ENCODE data around the gene TMED9.

The TMED9 gene

DNA sequence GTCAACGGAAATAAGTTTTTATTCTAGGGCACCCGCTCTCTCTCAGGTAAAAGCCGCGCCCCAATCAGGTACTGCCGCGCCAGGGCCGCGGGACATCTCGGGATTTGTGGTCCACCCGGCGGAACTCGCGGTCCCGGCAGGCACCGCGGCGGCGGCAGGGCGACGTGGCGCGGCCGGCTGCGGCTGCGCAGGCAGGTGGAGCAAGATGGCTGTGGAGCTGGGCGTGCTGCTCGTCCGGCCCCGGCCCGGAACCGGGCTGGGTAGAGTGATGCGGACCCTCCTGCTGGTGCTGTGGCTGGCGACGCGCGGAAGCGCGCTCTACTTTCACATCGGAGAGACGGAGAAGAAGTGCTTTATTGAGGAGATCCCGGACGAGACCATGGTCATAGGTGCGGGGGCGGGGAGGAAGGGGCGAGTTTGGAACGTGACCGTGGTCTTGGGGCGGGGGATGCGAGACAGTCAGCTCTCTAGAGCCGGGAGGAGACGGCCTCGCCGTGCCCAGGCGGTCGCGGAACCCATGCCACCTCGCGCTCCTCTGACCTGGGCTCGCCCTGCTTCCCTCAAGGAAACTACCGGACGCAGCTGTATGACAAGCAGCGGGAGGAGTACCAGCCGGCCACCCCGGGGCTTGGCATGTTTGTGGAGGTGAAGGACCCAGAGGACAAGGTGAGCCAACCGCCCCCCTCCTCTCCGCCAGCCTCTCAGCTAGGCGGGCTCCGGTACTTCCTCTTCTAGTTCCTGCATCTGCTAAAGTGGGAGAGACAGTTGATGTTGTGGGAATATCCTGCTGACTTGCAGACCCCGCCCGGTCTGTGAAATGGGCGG lies at the start of gene TMED9:
Gene TMED9 (plus strand): TSS at position 194 of the 825 bp plus-strand sequence. CDS start 12 bp downstream, at position 206.
- H3K4me1 Mint-ChIP-seq (ENCODE audit: low read depth) = peaks cover 35% of the 10 kb centered on the region
- H3K36me3 Mint-ChIP-seq (ENCODE audit: low read depth) = peaks cover 50% of the 10 kb centered on the region
- H3K9me3 Mint-ChIP-seq = no peaks in the 10 kb centered on the region
- peak within 1 kb of the TSS; percentile 99 for H3K27ac Mint-ChIP-seq
- peaks cover 20% of the 10 kb centered on the region for H3K27me3 Mint-ChIP-seq
- peak; percentile 93 for DNase-seq
- H3K4me3 Mint-ChIP-seq = peak within 1 kb of the TSS; percentile 95

DNA sequence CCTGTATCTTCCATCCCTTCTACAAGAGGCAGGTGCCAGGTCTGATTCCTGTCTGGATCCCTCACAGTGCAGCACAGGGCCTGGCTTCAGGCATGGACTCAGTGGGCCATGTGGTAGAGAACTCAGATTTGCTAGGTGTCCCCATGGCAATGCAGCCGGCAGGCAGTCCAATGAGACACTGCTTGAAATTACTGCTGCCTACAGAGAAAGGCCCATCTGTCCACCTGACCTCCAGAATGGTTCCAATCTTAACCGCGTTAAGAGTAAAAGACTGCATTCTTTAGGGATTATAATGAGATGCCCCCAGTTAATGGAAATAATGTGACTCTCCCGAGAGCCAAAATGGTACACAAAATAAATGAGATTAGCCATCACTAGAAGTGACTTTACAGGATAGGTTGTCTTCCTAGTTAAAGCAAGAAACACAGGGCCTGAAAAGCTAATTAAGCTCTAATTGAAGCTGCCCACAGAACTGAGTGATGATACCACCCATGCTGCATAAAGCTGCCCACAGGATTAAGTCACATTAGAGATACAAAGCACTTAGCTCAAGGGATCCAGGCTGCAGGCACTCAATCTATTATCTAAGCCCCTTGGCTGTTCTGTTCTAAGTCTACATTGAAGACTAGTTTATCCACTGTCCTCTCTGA lies 49.1 kb upstream of the TMED9 start:
- DNase-seq = no peak
- Mint-ChIP-seq H3K4me3 (no peak overlapping the region), H3K27ac (no peak overlapping the region), H3K4me1 (ENCODE audit: low read depth) (peaks cover 34% of the 10 kb centered on the region), H3K36me3 (ENCODE audit: low read depth) (peaks cover 56% of the 10 kb centered on the region), H3K27me3 (no peaks in the 10 kb centered on the region), H3K9me3 (no peaks in the 10 kb centered on the region)

- Mint-ChIP-seq H3K9me3 (no peaks in the 10 kb centered on the region), H3K27ac (peak overlapping the region; percentile 67), H3K4me3 (no peak overlapping the region), H3K36me3 (ENCODE audit: low read depth) (peaks cover 47% of the 10 kb centered on the region), H3K4me1 (ENCODE audit: low read depth) (peaks cover 43% of the 10 kb centered on the region), H3K27me3 (no peaks in the 10 kb centered on the region)
- DNase-seq = no peak
These were observed 46.3 kb upstream of the TMED9 start for GRCh38 chr5:177545487-177546257.

GRCh38 chr5:177546258-177546741 lies 45.7 kb upstream of the TMED9 start:
- DNase-seq = no peak
- H3K27ac Mint-ChIP-seq = peak overlapping the region; percentile 67
- peaks cover 40% of the 10 kb centered on the region for H3K4me1 Mint-ChIP-seq (ENCODE audit: low read depth)
- H3K9me3 Mint-ChIP-seq = no peaks in the 10 kb centered on the region
- H3K4me3 Mint-ChIP-seq = no peak overlapping the region
- no peaks in the 10 kb centered on the region for H3K27me3 Mint-ChIP-seq
- H3K36me3 Mint-ChIP-seq (ENCODE audit: low read depth) = peaks cover 48% of the 10 kb centered on the region

GRCh38 chr5:177547736-177548135 lies 44.3 kb upstream of the TMED9 start:
- peak overlapping the region; percentile 0 for H3K27ac Mint-ChIP-seq
- H3K4me3 Mint-ChIP-seq = no peak overlapping the region

DNA sequence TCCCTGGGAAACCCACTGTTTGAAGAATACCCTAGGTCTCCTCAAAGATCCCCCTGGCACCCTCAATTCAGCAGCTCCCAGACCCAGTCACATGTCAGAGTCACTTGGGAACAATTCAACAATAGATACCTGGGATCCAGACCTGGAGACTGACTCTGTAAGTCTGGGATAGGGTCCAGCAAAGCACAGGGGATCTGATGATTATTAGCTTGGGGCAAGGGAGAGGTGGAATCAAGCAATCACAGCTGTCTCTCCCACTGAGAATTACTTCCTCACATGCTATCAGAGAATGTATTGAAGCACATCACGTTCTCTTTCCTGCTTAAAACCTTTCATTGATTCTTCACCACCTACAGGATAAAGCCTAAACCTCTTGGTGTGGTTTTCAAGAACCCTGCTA lies 43.5 kb upstream of the TMED9 start:
- Mint-ChIP-seq H3K27me3 (no peaks in the 10 kb centered on the region), H3K4me1 (ENCODE audit: low read depth) (peaks cover 56% of the 10 kb centered on the region), H3K27ac (no peak overlapping the region), H3K36me3 (ENCODE audit: low read depth) (peaks cover 63% of the 10 kb centered on the region), H3K9me3 (no peaks in the 10 kb centered on the region), H3K4me3 (no peak overlapping the region)
- no peak for DNase-seq

More at GRCh38 chr5:177547736-177548135, 44.3 kb upstream of the TMED9 start:
- no peak for DNase-seq
- H3K36me3 Mint-ChIP-seq (ENCODE audit: low read depth) = peaks cover 56% of the 10 kb centered on the region
- peaks cover 51% of the 10 kb centered on the region for H3K4me1 Mint-ChIP-seq (ENCODE audit: low read depth)
- H3K27me3 Mint-ChIP-seq = no peaks in the 10 kb centered on the region
- H3K9me3 Mint-ChIP-seq = no peaks in the 10 kb centered on the region

DNA sequence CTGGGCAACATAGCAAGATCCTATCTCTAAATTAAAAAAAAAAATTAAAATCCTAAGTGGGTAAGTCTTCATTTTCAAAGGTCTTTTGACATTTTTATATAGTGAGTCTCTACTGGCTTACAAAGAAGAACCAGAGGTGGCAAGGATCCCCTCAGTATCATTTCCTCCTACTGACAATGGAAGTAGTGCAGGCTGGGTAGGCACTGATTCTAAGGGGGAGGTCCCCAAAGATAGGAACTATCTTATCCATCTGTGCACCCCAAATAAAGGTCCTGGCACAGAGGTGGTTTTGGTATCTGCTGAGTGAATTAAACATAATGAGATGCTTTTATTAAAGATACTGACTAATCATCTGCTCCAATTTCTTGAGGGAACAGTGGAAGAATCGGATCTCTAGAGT lies 41.9 kb upstream of the TMED9 start:
- Mint-ChIP-seq H3K36me3 (ENCODE audit: low read depth) (peaks cover 56% of the 10 kb centered on the region), H3K4me3 (no peak overlapping the region), H3K9me3 (no peaks in the 10 kb centered on the region), H3K27me3 (no peaks in the 10 kb centered on the region), H3K4me1 (ENCODE audit: low read depth) (peaks cover 53% of the 10 kb centered on the region), H3K27ac (no peak overlapping the region)
- no peak for DNase-seq

- Mint-ChIP-seq H3K9me3 (no peaks in the 10 kb centered on the region), H3K27ac (peak overlapping the region; percentile 51), H3K4me1 (ENCODE audit: low read depth) (peaks cover 49% of the 10 kb centered on the region), H3K4me3 (peak overlapping the region; percentile 84), H3K27me3 (no peaks in the 10 kb centered on the region), H3K36me3 (ENCODE audit: low read depth) (peaks cover 44% of the 10 kb centered on the region)
- no peak for DNase-seq
These were observed 39.1 kb upstream of the TMED9 start for GRCh38 chr5:177552839-177553455.

DNA sequence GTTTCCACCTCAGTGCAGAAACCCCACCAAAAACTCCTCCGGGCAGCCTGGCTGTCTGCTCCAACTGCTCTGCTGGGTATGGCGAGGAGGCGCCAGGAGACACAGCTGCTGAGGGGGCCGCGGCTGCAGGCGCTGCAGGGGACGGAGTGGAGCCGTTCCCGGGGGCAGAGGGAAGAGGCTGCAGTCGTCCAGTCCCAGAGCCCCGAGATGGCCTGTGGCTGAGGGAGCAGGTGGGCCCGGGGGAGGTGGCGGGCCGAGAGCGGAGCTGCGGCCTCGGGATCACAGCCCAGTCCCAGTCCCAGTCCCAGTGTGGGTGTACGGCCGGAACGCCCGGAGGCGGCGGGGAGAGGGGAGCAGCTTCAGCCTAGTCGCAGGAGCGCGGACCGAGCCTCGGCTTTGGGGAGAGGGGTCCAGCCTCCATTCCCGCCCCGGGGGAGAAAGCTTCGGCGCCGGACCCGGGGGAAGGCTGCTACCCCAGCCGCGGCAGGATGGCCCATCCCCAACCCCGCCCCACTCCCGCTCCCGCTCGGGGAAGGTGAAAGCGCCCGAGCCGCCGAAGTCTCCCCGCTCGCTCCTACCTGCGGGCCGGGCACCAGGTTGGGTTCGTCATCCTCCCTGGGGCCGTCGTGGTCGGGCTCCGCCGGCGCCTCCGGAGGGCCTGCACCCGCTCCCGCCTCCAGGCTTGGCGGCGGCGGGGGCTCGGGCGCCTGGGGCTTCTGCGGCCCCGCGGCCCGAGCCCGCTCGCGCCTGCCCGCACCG lies 38.2 kb upstream of the TMED9 start:
- peak overlapping the region; percentile 51 for H3K27ac Mint-ChIP-seq

GRCh38 chr5:177554474-177555111 lies 37.4 kb upstream of the TMED9 start, which contains the start of gene FAM193B:
Gene FAM193B, minus strand, starts transcription at chr5:177554563. Its CDS starts 105 bp downstream, at chr5:177554458.
- peak within 1 kb of the TSS; percentile 88 for H3K27ac Mint-ChIP-seq
- H3K4me1 Mint-ChIP-seq (ENCODE audit: low read depth) = peaks cover 44% of the 10 kb centered on the region
- no peaks in the 10 kb centered on the region for H3K9me3 Mint-ChIP-seq
- H3K27me3 Mint-ChIP-seq = no peaks in the 10 kb centered on the region
- H3K4me3 Mint-ChIP-seq = peak within 1 kb of the TSS; percentile 84
- peaks cover 39% of the 10 kb centered on the region for H3K36me3 Mint-ChIP-seq (ENCODE audit: low read depth)
- DNase-seq = peak; percentile 99

More for the DNA sequence above, 38.2 kb upstream of the TMED9 start:
- Mint-ChIP-seq H3K9me3 (no peaks in the 10 kb centered on the region), H3K4me1 (ENCODE audit: low read depth) (peaks cover 44% of the 10 kb centered on the region), H3K36me3 (ENCODE audit: low read depth) (peaks cover 41% of the 10 kb centered on the region), H3K4me3 (peak overlapping the region; percentile 84), H3K27me3 (no peaks in the 10 kb centered on the region)
- DNase-seq = peak; percentile 69

DNA sequence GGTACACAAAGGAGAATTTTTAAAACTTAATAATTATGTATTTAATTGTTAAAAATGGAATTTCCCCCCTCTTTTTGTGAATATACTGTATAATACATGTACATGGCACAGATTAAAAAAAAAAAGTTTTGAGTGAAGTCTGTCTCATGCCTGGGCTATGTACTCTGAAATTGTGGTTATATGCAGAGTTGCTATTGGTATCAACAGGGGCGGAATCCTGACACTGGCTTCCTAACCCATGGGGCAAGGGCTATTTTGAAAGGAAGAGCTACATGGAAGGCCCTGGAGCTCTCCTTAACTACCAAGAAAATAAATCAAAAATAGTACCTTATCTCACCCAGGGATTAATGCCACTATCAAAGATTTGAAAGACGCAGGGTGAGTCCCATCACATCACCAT lies 36.8 kb upstream of the TMED9 start:
- H3K27ac Mint-ChIP-seq = peak overlapping the region; percentile 88

GRCh38 chr5:177555665-177556064 lies 36.3 kb upstream of the TMED9 start:
- no peak overlapping the region for H3K27ac Mint-ChIP-seq
- peak overlapping the region; percentile 84 for H3K4me3 Mint-ChIP-seq
- no peak for DNase-seq
- H3K36me3 Mint-ChIP-seq (ENCODE audit: low read depth) = peaks cover 32% of the 10 kb centered on the region
- no peaks in the 10 kb centered on the region for H3K27me3 Mint-ChIP-seq
- H3K9me3 Mint-ChIP-seq = no peaks in the 10 kb centered on the region
- H3K4me1 Mint-ChIP-seq (ENCODE audit: low read depth) = peaks cover 40% of the 10 kb centered on the region

More for the DNA sequence above, 36.8 kb upstream of the TMED9 start:
- peaks cover 37% of the 10 kb centered on the region for H3K36me3 Mint-ChIP-seq (ENCODE audit: low read depth)
- peak overlapping the region; percentile 84 for H3K4me3 Mint-ChIP-seq
- H3K4me1 Mint-ChIP-seq (ENCODE audit: low read depth) = peaks cover 42% of the 10 kb centered on the region
- H3K27me3 Mint-ChIP-seq = no peaks in the 10 kb centered on the region
- DNase-seq = no peak
- no peaks in the 10 kb centered on the region for H3K9me3 Mint-ChIP-seq

DNA sequence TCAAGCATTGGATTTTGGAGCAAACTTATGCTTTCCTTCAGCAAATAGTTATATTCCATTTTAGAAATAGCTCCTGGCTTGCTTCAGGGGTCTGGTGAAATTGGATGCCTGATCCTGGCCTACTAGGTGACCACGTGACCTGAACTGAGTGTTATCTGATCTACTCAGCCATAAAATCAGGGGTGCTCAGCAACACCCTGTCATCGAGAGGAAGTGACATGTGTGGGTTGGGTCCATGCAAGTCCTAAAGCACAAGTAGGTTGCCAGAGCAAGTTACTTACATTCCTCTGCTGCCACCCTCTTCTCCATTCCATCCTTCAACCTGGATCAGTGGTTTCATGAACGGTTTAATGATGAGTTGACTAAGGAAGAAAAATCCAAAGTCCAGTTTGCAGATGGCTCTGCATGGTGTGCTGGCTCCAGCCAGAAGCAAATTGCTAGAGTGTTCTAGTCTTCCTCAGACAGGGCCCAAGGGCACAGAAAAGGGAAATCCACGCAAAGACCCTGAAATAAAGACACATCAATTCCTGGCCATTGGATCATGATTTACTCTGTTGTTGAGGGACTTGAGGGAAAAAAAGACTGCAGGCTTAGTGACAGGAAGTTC lies 34.9 kb upstream of the TMED9 start:
- H3K36me3 Mint-ChIP-seq (ENCODE audit: low read depth) = peaks cover 17% of the 10 kb centered on the region
- H3K27ac Mint-ChIP-seq = no peak overlapping the region
- no peak for DNase-seq
- peaks cover 34% of the 10 kb centered on the region for H3K4me1 Mint-ChIP-seq (ENCODE audit: low read depth)
- no peak overlapping the region for H3K4me3 Mint-ChIP-seq
- no peaks in the 10 kb centered on the region for H3K9me3 Mint-ChIP-seq
- no peaks in the 10 kb centered on the region for H3K27me3 Mint-ChIP-seq
